Neutrophil (primary cell): ENCODE measurements around the gene KLHDC2.
"Not testable (repeated sequence)": the region's sequence is repeated elsewhere in the genome, so short reads cannot be mapped to it uniquely, and the experiment has no call there.

Experiments used
- H3K27ac ChIP-seq: fragments of 200-600 bp; sonication (generic); 2 replicates; pipeline ENCODE4 v1.5.1; 2016; ENCODE audit warnings: mild to moderate bottlenecking, moderate library complexity
- H3K27me3 ChIP-seq: fragments of 200-600 bp; sonication (generic); 2 replicates; pipeline ENCODE4 v1.6.0; 2016; ENCODE audit warnings: mild to moderate bottlenecking
- H3K36me3 ChIP-seq: fragments of 200-600 bp; sonication (generic); 2 replicates; pipeline ENCODE4 v1.5.1; 2017
- H3K4me1 ChIP-seq, 2 experiments: fragments of 200-600 bp in 1 of 2; sonication (generic) in 1 of 2; 1 replicate in 1 of 2; 2 replicates in 1 of 2; pipeline versions ENCODE4 v1.5.1 to v1.6.1; 2013 to 2016; ENCODE audit warnings: low read depth in 1 of 2, low read length in 1 of 2, mild to moderate bottlenecking in 1 of 2, moderate library complexity in 1 of 2; ENCODE audit not compliant: control insufficient read depth in 1 of 2, insufficient read depth in 1 of 2
- H3K4me3 ChIP-seq, 2 experiments: fragments of 200-600 bp in 1 of 2; sonication (generic) in 1 of 2; 1 replicate in 1 of 2; 2 replicates in 1 of 2; pipeline ENCODE4 v1.5.1; 2013 to 2016; ENCODE audit warnings: low read depth in 1 of 2, low read length in 1 of 2, mild to moderate bottlenecking in 1 of 2, moderate library complexity in 1 of 2
- H3K9me3 ChIP-seq: fragments of 200-600 bp; sonication (generic); 2 replicates; pipeline ENCODE4 v1.5.1; 2016
- TF ChIP-seq, protein P1 (sequence below): fragments of 200-600 bp; sonication (generic); IDR thresholded peaks from 2 replicates; pipeline ENCODE4 v1.5.1; 2016; ENCODE audit warnings: antibody characterized with exemption

Gene KLHDC2, protein sequence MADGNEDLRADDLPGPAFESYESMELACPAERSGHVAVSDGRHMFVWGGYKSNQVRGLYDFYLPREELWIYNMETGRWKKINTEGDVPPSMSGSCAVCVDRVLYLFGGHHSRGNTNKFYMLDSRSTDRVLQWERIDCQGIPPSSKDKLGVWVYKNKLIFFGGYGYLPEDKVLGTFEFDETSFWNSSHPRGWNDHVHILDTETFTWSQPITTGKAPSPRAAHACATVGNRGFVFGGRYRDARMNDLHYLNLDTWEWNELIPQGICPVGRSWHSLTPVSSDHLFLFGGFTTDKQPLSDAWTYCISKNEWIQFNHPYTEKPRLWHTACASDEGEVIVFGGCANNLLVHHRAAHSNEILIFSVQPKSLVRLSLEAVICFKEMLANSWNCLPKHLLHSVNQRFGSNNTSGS

DNA sequence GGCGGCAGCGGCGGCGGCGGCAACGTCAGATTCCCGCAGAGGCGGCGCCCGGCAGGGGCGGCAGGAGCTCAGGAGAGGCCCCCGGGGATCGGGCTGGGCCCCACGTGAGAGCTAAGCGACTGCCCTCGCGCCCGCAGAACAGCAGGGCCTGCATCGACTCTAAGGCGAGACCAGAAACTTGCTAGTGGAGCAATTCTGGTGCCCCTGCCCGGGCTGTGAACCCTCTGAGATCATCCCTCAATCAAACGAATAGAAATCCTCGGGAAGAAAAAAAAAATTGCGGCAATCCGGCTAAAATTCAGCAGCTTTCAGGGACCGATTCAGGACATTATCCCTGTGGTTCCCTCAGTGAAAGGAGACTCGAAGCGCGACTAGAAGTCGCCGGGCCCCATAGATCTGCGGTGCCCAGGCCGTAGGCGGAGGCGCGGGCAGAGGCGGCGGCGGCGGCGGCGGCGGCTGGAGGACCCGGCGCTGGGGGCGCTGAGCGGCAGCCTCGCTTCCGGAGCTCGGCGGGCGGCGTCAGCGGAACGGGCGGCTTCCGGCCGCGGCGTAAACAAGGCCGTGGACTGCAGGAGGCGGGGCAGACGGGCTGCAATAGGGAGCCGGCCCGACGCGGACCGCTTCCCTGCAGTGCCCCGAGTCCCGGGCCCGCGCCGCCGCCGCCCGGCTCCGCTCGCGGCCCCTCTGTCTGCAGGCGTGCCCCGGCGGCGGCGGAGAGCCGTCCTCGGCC is at the start of gene KLHDC2:
TSS of gene KLHDC2 (plus strand) at position 583 of the 730 bp plus-strand sequence. CDS start 316 bp downstream, outside the sequence.
- peak within 1 kb of the TSS; percentile 78 to 88 for H3K4me3 ChIP-seq
- H3K27me3 ChIP-seq, result no peaks in the 10 kb centered on the region
- TF ChIP-seq, protein P1, sequence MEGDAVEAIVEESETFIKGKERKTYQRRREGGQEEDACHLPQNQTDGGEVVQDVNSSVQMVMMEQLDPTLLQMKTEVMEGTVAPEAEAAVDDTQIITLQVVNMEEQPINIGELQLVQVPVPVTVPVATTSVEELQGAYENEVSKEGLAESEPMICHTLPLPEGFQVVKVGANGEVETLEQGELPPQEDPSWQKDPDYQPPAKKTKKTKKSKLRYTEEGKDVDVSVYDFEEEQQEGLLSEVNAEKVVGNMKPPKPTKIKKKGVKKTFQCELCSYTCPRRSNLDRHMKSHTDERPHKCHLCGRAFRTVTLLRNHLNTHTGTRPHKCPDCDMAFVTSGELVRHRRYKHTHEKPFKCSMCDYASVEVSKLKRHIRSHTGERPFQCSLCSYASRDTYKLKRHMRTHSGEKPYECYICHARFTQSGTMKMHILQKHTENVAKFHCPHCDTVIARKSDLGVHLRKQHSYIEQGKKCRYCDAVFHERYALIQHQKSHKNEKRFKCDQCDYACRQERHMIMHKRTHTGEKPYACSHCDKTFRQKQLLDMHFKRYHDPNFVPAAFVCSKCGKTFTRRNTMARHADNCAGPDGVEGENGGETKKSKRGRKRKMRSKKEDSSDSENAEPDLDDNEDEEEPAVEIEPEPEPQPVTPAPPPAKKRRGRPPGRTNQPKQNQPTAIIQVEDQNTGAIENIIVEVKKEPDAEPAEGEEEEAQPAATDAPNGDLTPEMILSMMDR, result peak; percentile 59
- H3K36me3 ChIP-seq, result no peaks in the 10 kb centered on the region
- H3K27ac ChIP-seq, result peak within 1 kb of the TSS; percentile 98
- H3K4me1 ChIP-seq, result peaks cover 16 to 18% of the 10 kb centered on the region in 2 experiments
- no peaks in the 10 kb centered on the region for H3K9me3 ChIP-seq

DNA sequence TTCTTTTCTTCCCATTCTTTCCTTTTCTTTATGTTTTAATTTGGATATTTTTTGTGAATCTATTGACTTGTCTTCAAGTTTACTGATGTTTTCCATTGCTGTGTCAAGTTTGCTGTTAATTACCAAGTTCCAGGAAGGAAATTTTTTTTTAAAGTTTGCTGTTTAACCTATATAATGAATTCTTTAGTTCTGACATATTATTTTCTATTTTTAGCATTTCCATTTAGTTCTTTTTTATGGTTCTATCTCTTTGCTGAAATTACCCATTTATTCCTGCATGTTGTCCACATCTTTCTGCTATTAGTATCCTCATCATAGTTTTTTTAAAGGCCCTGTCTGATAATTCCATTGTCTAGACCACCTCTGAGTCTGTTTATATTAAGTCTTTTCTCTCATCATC is 47.2 kb upstream of the KLHDC2 start:
- Histone ChIP-seq H3K27me3 (no peaks in the 10 kb centered on the region), H3K4me1 (no peaks in the 10 kb centered on the region), H3K4me3 (no peak overlapping the region), H3K36me3 (no peaks in the 10 kb centered on the region), H3K9me3 (no peaks in the 10 kb centered on the region), H3K27ac (no peak overlapping the region)
- TF ChIP-seq, protein P1, result no peak

DNA sequence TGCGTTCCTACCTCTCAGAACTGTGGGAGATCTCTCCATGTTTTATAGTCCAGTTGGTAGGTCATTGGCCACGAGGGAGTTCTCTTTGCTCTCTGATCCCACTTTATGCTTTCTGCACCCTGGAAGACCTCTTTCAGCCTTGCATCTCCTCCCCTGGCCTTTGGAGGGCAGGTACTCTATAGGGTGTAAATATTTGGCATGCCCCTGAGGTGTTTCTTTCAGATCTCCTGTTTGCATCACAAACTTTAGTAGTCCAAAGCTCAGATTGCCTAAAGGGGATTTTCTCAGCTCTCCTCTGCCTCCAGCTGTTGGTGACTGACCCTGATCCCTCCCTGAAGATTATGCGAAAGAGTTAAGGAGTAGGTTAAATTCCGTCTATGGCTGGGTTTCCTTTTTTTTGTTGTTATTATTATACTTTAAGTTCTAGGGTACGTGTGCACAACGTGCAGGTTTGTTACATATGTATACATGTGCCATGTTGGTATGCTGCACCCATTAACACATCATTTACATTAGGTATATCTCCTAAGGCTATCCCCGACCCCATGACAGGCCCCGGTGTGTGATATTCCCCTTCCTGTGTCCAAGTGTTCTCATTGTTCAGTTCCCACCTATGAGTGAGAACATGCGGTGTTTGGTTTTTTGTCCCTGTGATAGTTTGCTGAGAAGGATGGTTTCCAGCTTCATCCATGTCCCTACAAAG is 46.1 kb upstream of the KLHDC2 start:
- not testable (repeated sequence) for H3K4me1 ChIP-seq, H3K27ac ChIP-seq, H3K4me3 ChIP-seq, H3K36me3 ChIP-seq, H3K9me3 ChIP-seq, H3K27me3 ChIP-seq

DNA sequence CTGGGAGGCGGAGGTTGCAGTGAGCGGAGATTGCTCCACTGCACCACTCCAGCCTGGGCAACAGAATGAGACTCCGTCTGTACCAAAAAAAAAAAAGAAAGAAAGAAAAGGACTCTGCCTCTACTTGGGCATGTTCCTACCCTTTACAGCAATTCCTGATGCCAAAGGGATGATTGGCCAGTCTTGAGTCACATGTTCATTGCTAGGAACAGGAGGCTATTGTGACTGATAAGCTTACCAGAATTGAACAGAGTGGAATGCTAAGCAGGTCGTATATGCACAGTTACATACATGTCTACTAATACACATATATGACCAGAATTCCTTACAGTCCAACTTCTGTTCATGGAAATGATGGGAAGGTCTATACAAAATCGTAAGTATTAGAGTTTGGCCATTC is 40.8 kb upstream of the KLHDC2 start:
- Histone ChIP-seq H3K27me3 (no peaks in the 10 kb centered on the region), H3K27ac (no peak overlapping the region), H3K4me1 (no peaks in the 10 kb centered on the region), H3K36me3 (no peaks in the 10 kb centered on the region), H3K4me3 (no peak overlapping the region), H3K9me3 (no peaks in the 10 kb centered on the region)
- TF ChIP-seq, protein P1, result no peak

DNA sequence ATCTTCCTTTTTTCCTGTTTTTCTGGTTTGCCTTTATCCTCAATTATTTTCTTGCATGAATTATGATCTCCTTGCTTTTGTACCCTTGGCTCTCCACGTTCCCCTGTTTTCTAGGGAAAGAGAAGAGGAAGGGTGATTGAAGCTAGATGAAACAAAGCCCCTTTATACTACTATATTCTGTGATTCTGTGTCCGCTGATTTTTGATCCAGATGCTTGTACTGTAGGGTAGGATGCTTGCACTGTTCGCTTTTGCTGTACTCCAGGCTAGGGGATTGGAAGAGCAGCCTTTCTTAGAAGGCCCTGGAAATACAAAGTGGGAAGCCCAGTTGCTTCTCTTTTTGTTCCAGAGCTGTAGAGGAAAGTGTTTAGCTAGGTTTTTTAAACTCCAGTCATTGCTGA is 35.1 kb upstream of the KLHDC2 start:
- no peaks in the 10 kb centered on the region for H3K36me3 ChIP-seq
- H3K27ac ChIP-seq, result no peak overlapping the region
- H3K4me1 ChIP-seq, result no peaks in the 10 kb centered on the region
- H3K4me3 ChIP-seq, result no peak overlapping the region
- TF ChIP-seq, protein P1, result no peak
- H3K9me3 ChIP-seq, result no peaks in the 10 kb centered on the region
- H3K27me3 ChIP-seq, result no peaks in the 10 kb centered on the region
